ENCODE data around the gene USP9Y. TPM values are rescaled to one million over a fixed set of nuclear protein-coding genes. Genes with fewer than 3 reads are reported as not detected.

The USP9Y gene
- total and polyA plus RNA-seq, 10 of the 15 experiments (the other 5 are each of a cell fraction or from before 2014, with no cell fraction given), result 0.08 TPM; not detected in 9

DNA sequence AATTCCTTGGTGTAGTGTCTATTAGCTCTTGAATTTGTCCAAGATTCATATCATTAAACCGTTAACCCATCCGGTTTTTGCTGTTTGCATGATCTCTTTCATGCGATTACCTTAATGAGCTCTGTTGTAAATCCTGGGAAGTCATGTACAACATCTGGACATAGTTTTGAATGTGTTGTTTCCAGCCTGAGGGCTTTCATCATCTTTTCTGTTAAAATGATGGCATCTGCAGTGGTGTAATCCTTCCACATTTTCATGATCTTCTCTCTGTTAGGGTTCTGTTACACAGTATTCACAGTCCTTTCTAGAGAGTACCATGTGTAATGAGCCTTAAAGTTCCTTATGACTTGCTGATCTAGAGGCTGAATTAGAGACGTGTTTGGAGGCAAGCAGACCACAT is 64.9 kb downstream of the USP9Y start:
- Histone ChIP-seq H3K79me2 (ENCODE audit: control insufficient read depth, insufficient read depth, low read length) (no peaks in the 10 kb centered on the region), H4K20me1 (ENCODE audit: control insufficient read depth, insufficient read depth) (no peaks in the 10 kb centered on the region), H3K9ac (ENCODE audit: control insufficient read depth, insufficient read depth, low read length) (no peak overlapping the region), H3K27me3 (replicated peaks in 1 of 2; ENCODE audit: control insufficient read depth in 2 of 2, insufficient read depth in 2 of 2, low read length in 1 of 2) (no peaks in the 10 kb centered on the region), H3K4me3 (no peak overlapping the region), H3K27ac (ENCODE audit: control insufficient read depth, insufficient read depth) (no peak overlapping the region), H3K36me3 (ENCODE audit: control insufficient read depth in 2 of 2, insufficient read depth in 2 of 2, low read length in 1 of 2) (no peaks in the 10 kb centered on the region), H3K4me1 (ENCODE audit: control insufficient read depth, insufficient read depth, low read length) (no peaks in the 10 kb centered on the region), H2AFZ (ENCODE audit: control insufficient read depth, low read depth, low read length) (no peak overlapping the region), H3K4me2 (ENCODE audit: control insufficient read depth, insufficient read depth) (no peak overlapping the region), H3K9me3 (replicated peaks; ENCODE audit: control insufficient read depth, insufficient read depth, low read length) (no peaks in the 10 kb centered on the region)
- ChIA-PET POLR2A (no interaction called here), RAD21 (ENCODE audit: unreplicated experiment) (no interaction called here), CTCF (no interaction called here), SMC1A (ENCODE audit: uncharacterized antibody, unreplicated experiment) (no interaction called here)
- FAIRE-seq (no peak), ATAC-seq (no peak), DNase-seq (ENCODE audit: low read depth, low spot score) (no peak)
- no CpG with 5 or more reads among the region's 4 CpGs for WGBS (ENCODE audit: insufficient coverage, insufficient replicate concordance, low lambda C conversion rate, missing lambda C conversion rate)
- intact Hi-C loops (cut with micrococcal nuclease; ENCODE audit: unreplicated experiment), result no loop called here
- BruUV-seq (replicated peaks), result no TSS peak
- TF ChIP-seq FOXM1 (IDR thresholded peaks at IDR 0.05; ENCODE audit: low read depth, low read length), result no peak
- no peak for TF ChIP-seq RCOR1 (conservative IDR thresholded peaks at IDR 0.05; ENCODE audit: low read depth, low read length)
- TF ChIP-seq EGR1 (IDR thresholded peaks at IDR 0.05; ENCODE audit: borderline replicate concordance in 1 of 2, low read depth in 2 of 2, low read length in 2 of 2), result no peak
- TF ChIP-seq KLF5 (IDR thresholded peaks at IDR 0.05; ENCODE audit: partially characterized antibody), result no peak
- no peak for TF ChIP-seq BACH1 (IDR thresholded peaks at IDR 0.05; ENCODE audit: borderline replicate concordance)
- no peak for TF ChIP-seq NFYA (IDR thresholded peaks at IDR 0.05; ENCODE audit: borderline replicate concordance, low read depth, low read length)
- TF ChIP-seq RBBP5 (conservative IDR thresholded peaks at IDR 0.05), result no peak
- TF ChIP-seq POU2F2 (IDR thresholded peaks at IDR 0.05; ENCODE audit: borderline replicate concordance, low read depth, low read length), result no peak
- no peak for TF ChIP-seq CBFB (IDR thresholded peaks at IDR 0.05; ENCODE audit: low read depth)
- TF ChIP-seq, protein P1, sequence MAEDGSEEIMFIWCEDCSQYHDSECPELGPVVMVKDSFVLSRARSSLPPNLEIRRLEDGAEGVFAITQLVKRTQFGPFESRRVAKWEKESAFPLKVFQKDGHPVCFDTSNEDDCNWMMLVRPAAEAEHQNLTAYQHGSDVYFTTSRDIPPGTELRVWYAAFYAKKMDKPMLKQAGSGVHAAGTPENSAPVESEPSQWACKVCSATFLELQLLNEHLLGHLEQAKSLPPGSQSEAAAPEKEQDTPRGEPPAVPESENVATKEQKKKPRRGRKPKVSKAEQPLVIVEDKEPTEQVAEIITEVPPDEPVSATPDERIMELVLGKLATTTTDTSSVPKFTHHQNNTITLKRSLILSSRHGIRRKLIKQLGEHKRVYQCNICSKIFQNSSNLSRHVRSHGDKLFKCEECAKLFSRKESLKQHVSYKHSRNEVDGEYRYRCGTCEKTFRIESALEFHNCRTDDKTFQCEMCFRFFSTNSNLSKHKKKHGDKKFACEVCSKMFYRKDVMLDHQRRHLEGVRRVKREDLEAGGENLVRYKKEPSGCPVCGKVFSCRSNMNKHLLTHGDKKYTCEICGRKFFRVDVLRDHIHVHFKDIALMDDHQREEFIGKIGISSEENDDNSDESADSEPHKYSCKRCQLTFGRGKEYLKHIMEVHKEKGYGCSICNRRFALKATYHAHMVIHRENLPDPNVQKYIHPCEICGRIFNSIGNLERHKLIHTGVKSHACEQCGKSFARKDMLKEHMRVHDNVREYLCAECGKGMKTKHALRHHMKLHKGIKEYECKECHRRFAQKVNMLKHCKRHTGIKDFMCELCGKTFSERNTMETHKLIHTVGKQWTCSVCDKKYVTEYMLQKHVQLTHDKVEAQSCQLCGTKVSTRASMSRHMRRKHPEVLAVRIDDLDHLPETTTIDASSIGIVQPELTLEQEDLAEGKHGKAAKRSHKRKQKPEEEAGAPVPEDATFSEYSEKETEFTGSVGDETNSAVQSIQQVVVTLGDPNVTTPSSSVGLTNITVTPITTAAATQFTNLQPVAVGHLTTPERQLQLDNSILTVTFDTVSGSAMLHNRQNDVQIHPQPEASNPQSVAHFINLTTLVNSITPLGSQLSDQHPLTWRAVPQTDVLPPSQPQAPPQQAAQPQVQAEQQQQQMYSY (CRISPR knock-in tag; IDR thresholded peaks at IDR 0.05), result no peak
- TF ChIP-seq, protein P2, sequence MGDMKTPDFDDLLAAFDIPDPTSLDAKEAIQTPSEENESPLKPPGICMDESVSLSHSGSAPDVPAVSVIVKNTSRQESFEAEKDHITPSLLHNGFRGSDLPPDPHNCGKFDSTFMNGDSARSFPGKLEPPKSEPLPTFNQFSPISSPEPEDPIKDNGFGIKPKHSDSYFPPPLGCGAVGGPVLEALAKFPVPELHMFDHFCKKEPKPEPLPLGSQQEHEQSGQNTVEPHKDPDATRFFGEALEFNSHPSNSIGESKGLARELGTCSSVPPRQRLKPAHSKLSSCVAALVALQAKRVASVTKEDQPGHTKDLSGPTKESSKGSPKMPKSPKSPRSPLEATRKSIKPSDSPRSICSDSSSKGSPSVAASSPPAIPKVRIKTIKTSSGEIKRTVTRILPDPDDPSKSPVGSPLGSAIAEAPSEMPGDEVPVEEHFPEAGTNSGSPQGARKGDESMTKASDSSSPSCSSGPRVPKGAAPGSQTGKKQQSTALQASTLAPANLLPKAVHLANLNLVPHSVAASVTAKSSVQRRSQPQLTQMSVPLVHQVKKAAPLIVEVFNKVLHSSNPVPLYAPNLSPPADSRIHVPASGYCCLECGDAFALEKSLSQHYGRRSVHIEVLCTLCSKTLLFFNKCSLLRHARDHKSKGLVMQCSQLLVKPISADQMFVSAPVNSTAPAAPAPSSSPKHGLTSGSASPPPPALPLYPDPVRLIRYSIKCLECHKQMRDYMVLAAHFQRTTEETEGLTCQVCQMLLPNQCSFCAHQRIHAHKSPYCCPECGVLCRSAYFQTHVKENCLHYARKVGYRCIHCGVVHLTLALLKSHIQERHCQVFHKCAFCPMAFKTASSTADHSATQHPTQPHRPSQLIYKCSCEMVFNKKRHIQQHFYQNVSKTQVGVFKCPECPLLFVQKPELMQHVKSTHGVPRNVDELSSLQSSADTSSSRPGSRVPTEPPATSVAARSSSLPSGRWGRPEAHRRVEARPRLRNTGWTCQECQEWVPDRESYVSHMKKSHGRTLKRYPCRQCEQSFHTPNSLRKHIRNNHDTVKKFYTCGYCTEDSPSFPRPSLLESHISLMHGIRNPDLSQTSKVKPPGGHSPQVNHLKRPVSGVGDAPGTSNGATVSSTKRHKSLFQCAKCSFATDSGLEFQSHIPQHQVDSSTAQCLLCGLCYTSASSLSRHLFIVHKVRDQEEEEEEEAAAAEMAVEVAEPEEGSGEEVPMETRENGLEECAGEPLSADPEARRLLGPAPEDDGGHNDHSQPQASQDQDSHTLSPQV (IDR thresholded peaks at IDR 0.05), result no peak
- TF ChIP-seq TAF1 (IDR thresholded peaks at IDR 0.05; ENCODE audit: borderline replicate concordance, low read depth, low read length), result no peak
- TF ChIP-seq MTA3 (IDR thresholded peaks at IDR 0.05; ENCODE audit: borderline replicate concordance, low read length), result no peak
- no peak for TF ChIP-seq PML (IDR thresholded peaks at IDR 0.05; ENCODE audit: low read length)
- TF ChIP-seq SIN3A (IDR thresholded peaks at IDR 0.05; ENCODE audit: low read depth, low read length), result no peak
- no peak for TF ChIP-seq MYB (IDR thresholded peaks at IDR 0.05; ENCODE audit: borderline replicate concordance, low read depth, low read length)
- no peak for TF ChIP-seq EP300 (IDR thresholded peaks at IDR 0.05; ENCODE audit: borderline replicate concordance in 1 of 2, control insufficient read depth in 1 of 2, low read depth in 2 of 2, low read length in 2 of 2)
- TF ChIP-seq TCF12 (IDR thresholded peaks at IDR 0.05; ENCODE audit: low read depth, low read length), result no peak
- in situ Hi-C loops (cut with MboI), result no loop called here

All from GM12878 (cell line).